Panc1 (cell line): ENCODE results near the gene ZNF616. TPM values are rescaled to one million over a fixed set of nuclear protein-coding genes. Genes with fewer than 3 reads are reported as not detected.

ENCODE experiments used
- ATAC-seq: fragments of 200-7000 bp; cut with Tn5 transposase; 2 replicates; pipeline ENCODE4 v1.9.1; 2020; ENCODE audit warnings: mild to moderate bottlenecking, moderate library complexity
- BruUV-seq: library from RNA; stranded (reverse); fragments of 400-500 nt; replicated peaks from 2 replicates; lab custom pipeline; 2021; lab: Mats Ljungman, UMichigan
- CTCF ChIA-PET: fragments of 300-600 bp; sonication (Branson Sonifier 250); formaldehyde crosslinking; loops from one replicate; lab custom pipeline; 2022; ENCODE audit warnings: antibody characterized with exemption; lab: Charles Lee
- POLR2A ChIA-PET: fragments of 300-600 bp; sonication (Branson Sonifier 250); formaldehyde crosslinking; loops from one replicate; lab custom pipeline; 2022; ENCODE audit warnings: antibody characterized with exemption; lab: Charles Lee
- DNase-seq: peaks from one replicate; pipeline ENCODE4 v3.0.0-alpha.2; 2010; ENCODE audit warnings: low read depth, low spot score
- H3K27ac ChIP-seq: 2 replicates; pipeline ENCODE4 v1.5.1; 2011; ENCODE audit warnings: mild to moderate bottlenecking, low read length, inconsistent platforms
- H3K27me3 ChIP-seq: fragments of 200-500 bp; sonication (Bioruptor generic); 2 replicates; pipeline ENCODE4 v1.6.0; 2014; ENCODE audit warnings: low read length, inconsistent platforms; ENCODE audit not compliant: control insufficient read depth, insufficient read depth
- H3K36me3 ChIP-seq: fragments of 200-500 bp; sonication (Bioruptor generic); 2 replicates; pipeline ENCODE4 v1.5.1; 2014; ENCODE audit warnings: inconsistent platforms, mild to moderate bottlenecking, low read length, moderate library complexity; ENCODE audit not compliant: control insufficient read depth, insufficient read depth
- H3K4me1 ChIP-seq: 2 replicates; pipeline ENCODE4 v1.5.1; 2011; ENCODE audit warnings: inconsistent platforms, mild to moderate bottlenecking, low read length, moderate library complexity; ENCODE audit not compliant: control insufficient read depth, insufficient read depth
- H3K4me3 ChIP-seq, 2 experiments: 2 replicates each; pipeline ENCODE4 v1.5.1; 2011 to 2012; ENCODE audit warnings: low read depth in 2 of 2, low read length in 2 of 2, mild to moderate bottlenecking in 2 of 2, inconsistent platforms in 1 of 2, moderate library complexity in 1 of 2
- H3K9me3 ChIP-seq: fragments of 200-500 bp; sonication (Bioruptor generic); 2 replicates; pipeline ENCODE4 v1.5.1; 2014; ENCODE audit warnings: low read depth, mild to moderate bottlenecking, inconsistent platforms, low read length, moderate library complexity; ENCODE audit not compliant: control insufficient read depth, insufficient read depth
- POLR2AphosphoS5 ChIP-seq: IDR thresholded peaks from 2 replicates; pipeline ENCODE4 v1.6.1; 2012; ENCODE audit warnings: mild to moderate bottlenecking, low read depth, low read length, moderate library complexity
- SIN3A ChIP-seq: IDR thresholded peaks from 2 replicates; pipeline ENCODE4 v1.6.1; 2012; ENCODE audit warnings: low read depth, mild to moderate bottlenecking, low read length, moderate library complexity, borderline replicate concordance; ENCODE audit not compliant: insufficient read depth
- TCF7L2 ChIP-seq: IDR thresholded peaks from 2 replicates; pipeline ENCODE4 v1.6.1; 2011; ENCODE audit warnings: mild to moderate bottlenecking, low read depth, low read length, inconsistent platforms
- in situ Hi-C: cut with HindIII; loops from 2 replicates; pipeline ENCODE4 v1.10.0; 2016; ENCODE audit warnings: low sequenced_read_pairs, low pct_unique_long_range_greater_than_20kb
- intact Hi-C: fragments of 100-400 bp; cut with micrococcal nuclease; formaldehyde crosslinking; loops from one replicate; pipeline ENCODE4 v1.10.0; 2022; ENCODE audit not compliant: unreplicated experiment
- total RNA-seq: library from RNA; stranded (reverse); gene quantifications from one replicate; pipeline ENCODE4 v1.2.1, GENCODE V29; 2021; ENCODE audit not compliant: unreplicated experiment
- TF ChIP-seq, protein P1 (sequence below), 2 experiments: IDR thresholded peaks; 2 replicates each; pipeline ENCODE4 v1.6.1; 2011 to 2012; ENCODE audit warnings: low read depth in 2 of 2, control low read depth in 1 of 2, low read length in 1 of 2, mild to moderate bottlenecking in 1 of 2, moderate library complexity in 1 of 2; ENCODE audit not compliant: insufficient read depth in 1 of 2
- TF ChIP-seq, protein P2 (sequence below): fragments of 450-650 bp; IDR thresholded peaks from 2 replicates; pipeline ENCODE4 v1.5.1; 2017; ENCODE audit warnings: mild to moderate bottlenecking

The ZNF616 gene
- total RNA-seq, 1 experiment from 2014 or later = 5.3 TPM

DNA sequence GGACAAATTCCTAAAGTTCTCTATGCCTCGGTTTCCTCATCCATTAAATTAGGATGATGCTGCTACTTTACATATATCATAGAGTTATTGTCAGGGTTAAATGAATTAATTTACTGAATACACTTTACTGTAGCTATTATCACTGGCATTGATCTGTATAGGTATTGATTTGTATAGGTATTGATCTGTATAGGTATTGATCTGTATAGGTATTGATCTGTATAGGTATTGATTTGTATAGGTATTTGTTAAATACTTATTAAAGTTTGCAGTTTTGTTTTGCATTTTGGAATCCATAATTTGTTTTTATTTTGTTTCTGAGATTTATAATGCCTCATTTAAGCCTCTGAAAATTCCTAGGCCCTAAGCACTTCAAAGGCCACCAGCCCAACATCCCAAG lies 47.7 kb upstream of the ZNF616 start:
- DNase-seq = no peak
- H3K36me3 ChIP-seq = no peaks in the 10 kb centered on the region; the same call in 1 of the 2 replicates
- intact Hi-C loops = no loop called here
- in situ Hi-C loops = no loop called here
- no TSS peak for BruUV-seq
- ATAC-seq = no peak
- POLR2A ChIA-PET = no interaction called here
- H3K27ac ChIP-seq = no peak overlapping the region
- 0 out of 2 replicates have a peak, but pooled peaks cover 5% of the 10 kb centered on the region for H3K4me1 ChIP-seq
- no peak overlapping the region for H3K4me3 ChIP-seq
- H3K9me3 ChIP-seq = no peaks in the 10 kb centered on the region
- no peaks in the 10 kb centered on the region for H3K27me3 ChIP-seq
- TF ChIP-seq TCF7L2 (no peak), SIN3A (no peak), POLR2AphosphoS5 (no peak)
- TF ChIP-seq, protein P1, sequence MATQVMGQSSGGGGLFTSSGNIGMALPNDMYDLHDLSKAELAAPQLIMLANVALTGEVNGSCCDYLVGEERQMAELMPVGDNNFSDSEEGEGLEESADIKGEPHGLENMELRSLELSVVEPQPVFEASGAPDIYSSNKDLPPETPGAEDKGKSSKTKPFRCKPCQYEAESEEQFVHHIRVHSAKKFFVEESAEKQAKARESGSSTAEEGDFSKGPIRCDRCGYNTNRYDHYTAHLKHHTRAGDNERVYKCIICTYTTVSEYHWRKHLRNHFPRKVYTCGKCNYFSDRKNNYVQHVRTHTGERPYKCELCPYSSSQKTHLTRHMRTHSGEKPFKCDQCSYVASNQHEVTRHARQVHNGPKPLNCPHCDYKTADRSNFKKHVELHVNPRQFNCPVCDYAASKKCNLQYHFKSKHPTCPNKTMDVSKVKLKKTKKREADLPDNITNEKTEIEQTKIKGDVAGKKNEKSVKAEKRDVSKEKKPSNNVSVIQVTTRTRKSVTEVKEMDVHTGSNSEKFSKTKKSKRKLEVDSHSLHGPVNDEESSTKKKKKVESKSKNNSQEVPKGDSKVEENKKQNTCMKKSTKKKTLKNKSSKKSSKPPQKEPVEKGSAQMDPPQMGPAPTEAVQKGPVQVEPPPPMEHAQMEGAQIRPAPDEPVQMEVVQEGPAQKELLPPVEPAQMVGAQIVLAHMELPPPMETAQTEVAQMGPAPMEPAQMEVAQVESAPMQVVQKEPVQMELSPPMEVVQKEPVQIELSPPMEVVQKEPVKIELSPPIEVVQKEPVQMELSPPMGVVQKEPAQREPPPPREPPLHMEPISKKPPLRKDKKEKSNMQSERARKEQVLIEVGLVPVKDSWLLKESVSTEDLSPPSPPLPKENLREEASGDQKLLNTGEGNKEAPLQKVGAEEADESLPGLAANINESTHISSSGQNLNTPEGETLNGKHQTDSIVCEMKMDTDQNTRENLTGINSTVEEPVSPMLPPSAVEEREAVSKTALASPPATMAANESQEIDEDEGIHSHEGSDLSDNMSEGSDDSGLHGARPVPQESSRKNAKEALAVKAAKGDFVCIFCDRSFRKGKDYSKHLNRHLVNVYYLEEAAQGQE (IDR thresholded peaks at IDR 0.05; ENCODE audit: insufficient read depth in 1 of 2, low read depth in 2 of 2, low read length in 1 of 2) = no peak
- TF ChIP-seq, protein P2, sequence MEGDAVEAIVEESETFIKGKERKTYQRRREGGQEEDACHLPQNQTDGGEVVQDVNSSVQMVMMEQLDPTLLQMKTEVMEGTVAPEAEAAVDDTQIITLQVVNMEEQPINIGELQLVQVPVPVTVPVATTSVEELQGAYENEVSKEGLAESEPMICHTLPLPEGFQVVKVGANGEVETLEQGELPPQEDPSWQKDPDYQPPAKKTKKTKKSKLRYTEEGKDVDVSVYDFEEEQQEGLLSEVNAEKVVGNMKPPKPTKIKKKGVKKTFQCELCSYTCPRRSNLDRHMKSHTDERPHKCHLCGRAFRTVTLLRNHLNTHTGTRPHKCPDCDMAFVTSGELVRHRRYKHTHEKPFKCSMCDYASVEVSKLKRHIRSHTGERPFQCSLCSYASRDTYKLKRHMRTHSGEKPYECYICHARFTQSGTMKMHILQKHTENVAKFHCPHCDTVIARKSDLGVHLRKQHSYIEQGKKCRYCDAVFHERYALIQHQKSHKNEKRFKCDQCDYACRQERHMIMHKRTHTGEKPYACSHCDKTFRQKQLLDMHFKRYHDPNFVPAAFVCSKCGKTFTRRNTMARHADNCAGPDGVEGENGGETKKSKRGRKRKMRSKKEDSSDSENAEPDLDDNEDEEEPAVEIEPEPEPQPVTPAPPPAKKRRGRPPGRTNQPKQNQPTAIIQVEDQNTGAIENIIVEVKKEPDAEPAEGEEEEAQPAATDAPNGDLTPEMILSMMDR = no peak
- CTCF ChIA-PET = no interaction called here

DNA sequence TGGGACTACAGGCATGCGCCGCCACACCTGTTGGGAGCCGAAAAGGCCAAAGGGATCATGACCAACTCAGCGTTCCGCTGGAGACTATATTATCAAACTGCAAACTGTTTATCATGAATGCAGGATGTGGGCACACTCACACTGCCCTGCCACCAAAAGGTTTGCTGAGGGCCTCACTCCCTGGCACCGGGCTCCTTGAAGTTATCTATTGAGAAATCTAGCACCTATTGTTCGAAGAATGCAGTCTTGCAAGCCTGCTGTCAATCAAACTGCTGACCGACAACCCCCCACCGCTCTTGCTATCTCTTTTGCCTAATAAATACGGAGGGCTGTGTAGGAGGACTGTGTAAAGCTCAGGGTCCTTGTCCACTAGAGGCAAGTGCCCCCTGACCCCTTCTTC lies 36.8 kb upstream of the ZNF616 start:
- Histone ChIP-seq H3K36me3 (no peaks in the 10 kb centered on the region), H3K4me1 (no peaks in the 10 kb centered on the region), H3K4me3 (no peak overlapping the region), H3K9me3 (no peaks in the 10 kb centered on the region), H3K27me3 (no peaks in the 10 kb centered on the region), H3K27ac (no peak overlapping the region)
- ChIA-PET POLR2A (interaction anchor here (0.6 kb wide), 1 partner anchor 278 kb away, joined by 12 read pairs; no protein-coding TSS in a partner anchor), CTCF (no interaction called here)
- in situ Hi-C loops = no loop called here
- no peak for ATAC-seq
- intact Hi-C loops = no loop called here
- no TSS peak for BruUV-seq
- no peak for TF ChIP-seq TCF7L2
- TF ChIP-seq, protein P1 (IDR thresholded peaks at IDR 0.05; ENCODE audit: insufficient read depth in 1 of 2, low read depth in 2 of 2, low read length in 1 of 2) = no peak
- TF ChIP-seq POLR2AphosphoS5 = no peak
- TF ChIP-seq, protein P2 = no peak
- no peak for TF ChIP-seq SIN3A
- DNase-seq = no peak
